COLO829 (cell line): Measurements from ENCODE around the gene KCNIP1.
A peak's percentile ranks its signal among the peaks of the same experiment; 100 is the strongest.

Source experiments
- DNase-seq: peaks from one replicate; pipeline ENCODE4 v3.0.0; 2012; ENCODE audit warnings: low spot score

The KCNIP1 gene

GRCh38 chr5:170782438-170782837 is 278.6 kb downstream of the KCNIP1 start:
- DNase-seq: peak; percentile 19

GRCh38 chr5:170783498-170784247 is 279.9 kb downstream of the KCNIP1 start, which contains the start of gene GABRP:
TSS of gene GABRP (plus strand) at chr5:170783725. CDS start at chr5:170788616, 4,891 bp downstream.
- DNase-seq: no peak

DNA sequence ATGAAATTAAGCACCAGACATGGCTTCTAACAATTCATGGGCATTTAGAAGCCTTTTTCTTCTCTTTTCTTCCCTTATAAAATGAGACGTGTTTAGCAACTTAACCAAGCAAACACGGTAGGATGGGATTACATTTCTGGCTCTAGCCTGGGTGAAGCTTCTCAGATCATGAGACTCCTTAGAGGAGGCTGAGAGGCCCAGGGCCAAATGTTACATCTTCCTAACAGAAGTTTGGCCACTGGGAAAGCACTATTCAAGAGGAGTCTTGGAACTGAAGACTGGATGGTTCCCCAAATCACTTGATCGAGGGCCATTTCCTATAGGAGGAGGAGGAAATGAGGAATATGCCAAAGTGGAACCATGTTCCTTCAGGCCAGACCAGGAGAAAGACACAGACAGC is 281.6 kb downstream of the KCNIP1 start:
- DNase-seq: no peak
